H1 (cell line): Measurements from ENCODE around the gene RASGRP3. TPM values are rescaled to one million over a fixed set of nuclear protein-coding genes. Genes with fewer than 3 reads are reported as not detected.

Experiments
- CBX8 ChIP-seq: fragments of 300-800, 300-1000 bp; sonication (generic); IDR thresholded peaks from 2 replicates; pipeline ENCODE4 v1.7.1; 2016; ENCODE audit warnings: low read depth, low read length, borderline replicate concordance
- CREB1 ChIP-seq: IDR thresholded peaks from 2 replicates; pipeline ENCODE4 v1.6.1; 2012; ENCODE audit warnings: inconsistent platforms
- CTCF ChIP-seq, 3 experiments: IDR thresholded peaks; 1 replicate in 2 of 3; 2 replicates in 1 of 3; pipeline versions ENCODE4 v1.5.1 to v1.6.1; 2011; ENCODE audit warnings: low read length in 3 of 3, mild to moderate bottlenecking in 3 of 3, inconsistent platforms in 2 of 3, low read depth in 1 of 3, moderate library complexity in 1 of 3; ENCODE audit not compliant: insufficient read depth in 1 of 3; ENCODE audit errors: control extremely low read depth in 1 of 3
- E2F6 ChIP-seq: IDR thresholded peaks from 2 replicates; pipeline ENCODE4 v1.6.1; 2012; ENCODE audit warnings: inconsistent platforms
- SAP30 ChIP-seq: fragments of 300-600 bp; sonication (generic); IDR thresholded peaks from 2 replicates; pipeline ENCODE4 v1.7.1; 2012; ENCODE audit warnings: low read length, moderate library complexity, mild to moderate bottlenecking, inconsistent platforms; ENCODE audit not compliant: insufficient read depth, insufficient replicate concordance
- polyA plus RNA-seq, 7 experiments: library from polyadenylated mRNA; depleted of rRNA in 3 of 7; stranded (reverse) in 5 of 7; unstranded in 2 of 7; fragments of >200 nt in 5 of 7; fragments of 200-250 nt in 2 of 7; gene quantifications; 1 replicate in 5 of 7; 2 replicates in 1 of 7; 4 replicates in 1 of 7; pipeline versions ENCODE4 v1.2.1 to v1.2.3, GENCODE V29; 2011 to 2013; ENCODE audit warnings: missing spikeins in 2 of 7, mixed read lengths in 2 of 7
- total RNA-seq: library from RNA; stranded (reverse); fragmentation: NEBNext Ultra II Directional; extraction: Animal tissue kit (Norgen Biotek cat#: 25700); gene quantifications from 2 replicates; pipeline ENCODE4 v1.2.1, GENCODE V29; 2021

The RASGRP3 gene
- total and polyA plus RNA-seq, 2 of the 8 experiments (the other 6 are each of a cell fraction or from before 2014, with no cell fraction given), result 0.06 TPM; not detected in 1

- TF ChIP-seq CTCF (IDR thresholded peaks at IDR 0.05; ENCODE audit: control extremely low read depth in 1 of 3, insufficient read depth in 1 of 3, low read depth in 1 of 3, low read length in 3 of 3) (no peak), SAP30 (no peak), CBX8 (no peak), CREB1 (no peak), E2F6 (no peak)
Observed at GRCh38 chr2:33433279-33434235, 42.9 kb upstream of the RASGRP3 start (continued).
